ENCODE measurements around the gene FXYD2. TPM values are rescaled to one million over a fixed set of nuclear protein-coding genes. Genes with fewer than 3 reads are reported as not detected.
A peak's percentile ranks its signal among the peaks of the same experiment; 100 is the strongest.

FXYD2 gene
- total RNA-seq, 1 donor from 2014 or later, result 5.0 TPM

- no peak for DNase-seq (ENCODE audit: low read depth)
- no peaks in the 10 kb centered on the region for H3K27me3 ChIP-seq (ENCODE audit: control insufficient read depth, insufficient read depth, low read length)
- H3K36me3 ChIP-seq (ENCODE audit: control insufficient read depth, insufficient read depth, low read length), result no peaks in the 10 kb centered on the region
- TF ChIP-seq, protein P1, sequence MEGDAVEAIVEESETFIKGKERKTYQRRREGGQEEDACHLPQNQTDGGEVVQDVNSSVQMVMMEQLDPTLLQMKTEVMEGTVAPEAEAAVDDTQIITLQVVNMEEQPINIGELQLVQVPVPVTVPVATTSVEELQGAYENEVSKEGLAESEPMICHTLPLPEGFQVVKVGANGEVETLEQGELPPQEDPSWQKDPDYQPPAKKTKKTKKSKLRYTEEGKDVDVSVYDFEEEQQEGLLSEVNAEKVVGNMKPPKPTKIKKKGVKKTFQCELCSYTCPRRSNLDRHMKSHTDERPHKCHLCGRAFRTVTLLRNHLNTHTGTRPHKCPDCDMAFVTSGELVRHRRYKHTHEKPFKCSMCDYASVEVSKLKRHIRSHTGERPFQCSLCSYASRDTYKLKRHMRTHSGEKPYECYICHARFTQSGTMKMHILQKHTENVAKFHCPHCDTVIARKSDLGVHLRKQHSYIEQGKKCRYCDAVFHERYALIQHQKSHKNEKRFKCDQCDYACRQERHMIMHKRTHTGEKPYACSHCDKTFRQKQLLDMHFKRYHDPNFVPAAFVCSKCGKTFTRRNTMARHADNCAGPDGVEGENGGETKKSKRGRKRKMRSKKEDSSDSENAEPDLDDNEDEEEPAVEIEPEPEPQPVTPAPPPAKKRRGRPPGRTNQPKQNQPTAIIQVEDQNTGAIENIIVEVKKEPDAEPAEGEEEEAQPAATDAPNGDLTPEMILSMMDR (IDR thresholded peaks at IDR 0.05; ENCODE audit: insufficient read depth, low read length, poor library complexity, severe bottlenecking), result no peak
- H3K4me3 ChIP-seq (ENCODE audit: low read depth, low read length), result no peak overlapping the region
These were observed 3.3 kb upstream of the FXYD2 start for GRCh38 chr11:117827521-117828511.

DNA sequence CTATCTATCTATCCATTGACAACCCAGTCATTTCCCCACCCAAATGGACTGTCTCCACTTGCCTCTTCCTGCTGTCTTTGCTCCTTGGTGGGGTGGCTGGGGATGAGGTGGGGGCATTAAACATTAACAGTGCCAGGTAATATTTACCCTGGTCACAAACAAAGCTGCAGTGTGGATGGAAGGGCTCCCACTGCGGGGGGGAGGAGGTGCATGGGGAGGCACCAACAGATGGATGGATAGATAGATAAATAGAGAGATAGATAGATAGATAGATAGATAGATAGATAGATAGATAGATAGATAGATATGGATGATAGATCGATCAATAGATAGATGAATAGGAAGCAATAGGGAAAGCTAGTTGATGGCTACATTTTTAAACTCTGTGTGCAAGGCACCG is 2.3 kb upstream of the FXYD2 start:
- no peak for DNase-seq (ENCODE audit: low read depth)
- no peak overlapping the region for H3K4me3 ChIP-seq (ENCODE audit: low read depth, low read length)
- H3K27me3 ChIP-seq (ENCODE audit: control insufficient read depth, insufficient read depth, low read length), result no peaks in the 10 kb centered on the region
- TF ChIP-seq, protein P1 (IDR thresholded peaks at IDR 0.05; ENCODE audit: insufficient read depth, low read length, poor library complexity, severe bottlenecking), result no peak
- no peaks in the 10 kb centered on the region for H3K36me3 ChIP-seq (ENCODE audit: control insufficient read depth, insufficient read depth, low read length)

GRCh38 chr11:117826190-117826570 is 1.6 kb upstream of the FXYD2 start:
- no peaks in the 10 kb centered on the region for H3K27me3 ChIP-seq (ENCODE audit: control insufficient read depth, insufficient read depth, low read length)
- H3K4me3 ChIP-seq (ENCODE audit: low read depth, low read length), result no peak overlapping the region
- TF ChIP-seq, protein P1 (IDR thresholded peaks at IDR 0.05; ENCODE audit: insufficient read depth, low read length, poor library complexity, severe bottlenecking), result no peak
- no peaks in the 10 kb centered on the region for H3K36me3 ChIP-seq (ENCODE audit: control insufficient read depth, insufficient read depth, low read length)
- no peak for DNase-seq (ENCODE audit: low read depth)

GRCh38 chr11:117825538-117826189 is 1.1 kb upstream of the FXYD2 start:
- H3K36me3 ChIP-seq (ENCODE audit: control insufficient read depth, insufficient read depth, low read length), result no peaks in the 10 kb centered on the region
- DNase-seq (ENCODE audit: low read depth), result no peak
- TF ChIP-seq, protein P1 (IDR thresholded peaks at IDR 0.05; ENCODE audit: insufficient read depth, low read length, poor library complexity, severe bottlenecking), result no peak
- H3K27me3 ChIP-seq (ENCODE audit: control insufficient read depth, insufficient read depth, low read length), result no peaks in the 10 kb centered on the region
- H3K4me3 ChIP-seq (ENCODE audit: low read depth, low read length), result no peak overlapping the region

GRCh38 chr11:117823946-117824420 is 561 bp downstream of the FXYD2 start:
- H3K4me3 ChIP-seq (ENCODE audit: low read depth, low read length), result peak overlapping the region; percentile 56
- no peaks in the 10 kb centered on the region for H3K27me3 ChIP-seq (ENCODE audit: control insufficient read depth, insufficient read depth, low read length)
- TF ChIP-seq, protein P1 (IDR thresholded peaks at IDR 0.05; ENCODE audit: insufficient read depth, low read length, poor library complexity, severe bottlenecking), result no peak
- H3K36me3 ChIP-seq (ENCODE audit: control insufficient read depth, insufficient read depth, low read length), result no peaks in the 10 kb centered on the region
- DNase-seq (ENCODE audit: low read depth), result no peak
